Muscle layer of duodenum (tissue), 2 donors: Measurements from ENCODE around the gene ITSN1.
"Not testable (repeated sequence)": the region's sequence is repeated elsewhere in the genome, so short reads cannot be mapped to it uniquely, and the experiment has no call there.

ENCODE experiments used
- H3K27ac ChIP-seq: one replicate; pipeline ENCODE4 v1.7.0; 2013; ENCODE audit warnings: mild to moderate bottlenecking, low read length
- H3K27me3 ChIP-seq: one replicate; pipeline ENCODE4 v1.7.0; 2013; ENCODE audit warnings: low read depth, mild to moderate bottlenecking, control low read depth, low read length
- H3K36me3 ChIP-seq, 2 donors: one replicate each; pipeline ENCODE4 v1.7.0; 2013; ENCODE audit warnings: low read length in 2 of 2, control low read depth in 1 of 2, mild to moderate bottlenecking in 1 of 2; ENCODE audit not compliant: insufficient read depth in 2 of 2, control insufficient read depth in 1 of 2
- H3K4me1 ChIP-seq, 2 donors: one replicate each; pipeline ENCODE4 v1.7.0; 2013; ENCODE audit warnings: low read length in 2 of 2, mild to moderate bottlenecking in 2 of 2, control low read depth in 1 of 2, moderate library complexity in 1 of 2; ENCODE audit not compliant: insufficient read depth in 2 of 2, control insufficient read depth in 1 of 2
- H3K4me3 ChIP-seq, 2 donors: one replicate each; pipeline ENCODE4 v1.7.0; 2013; ENCODE audit warnings: low read length in 2 of 2, low read depth in 1 of 2, mild to moderate bottlenecking in 1 of 2
- H3K9me3 ChIP-seq, 2 donors: one replicate each; pipeline ENCODE4 v1.7.0; 2013; ENCODE audit warnings: low read length in 2 of 2, control low read depth in 1 of 2, mild to moderate bottlenecking in 1 of 2; ENCODE audit not compliant: control insufficient read depth in 1 of 2
- donor health status: healthy.

Gene ITSN1

DNA sequence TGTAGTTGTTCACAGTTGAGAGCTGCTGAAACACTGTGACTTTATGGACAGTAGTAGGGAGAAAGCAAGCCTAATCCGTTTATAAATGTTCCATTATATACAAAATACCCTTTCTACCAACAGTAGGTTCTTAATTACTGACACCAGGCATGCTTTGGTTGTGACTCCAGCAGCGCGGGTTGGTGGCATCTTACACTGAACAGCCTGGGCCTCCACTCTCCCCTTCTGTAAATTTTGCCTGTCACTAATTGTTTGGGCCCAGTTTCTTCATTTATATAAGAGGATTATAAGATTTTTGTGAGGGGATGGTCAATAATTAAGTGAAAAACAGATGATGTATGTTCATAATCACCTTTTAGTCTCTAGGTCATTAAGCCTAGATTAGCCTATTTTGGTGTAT lies 58.2 kb downstream of the ITSN1 start:
- H3K27ac ChIP-seq: no peak overlapping the region
- H3K4me1 ChIP-seq: peaks cover 0 to 4% of the 10 kb centered on the region in 2 donors
- H3K9me3 ChIP-seq: no peaks in the 10 kb centered on the region

DNA sequence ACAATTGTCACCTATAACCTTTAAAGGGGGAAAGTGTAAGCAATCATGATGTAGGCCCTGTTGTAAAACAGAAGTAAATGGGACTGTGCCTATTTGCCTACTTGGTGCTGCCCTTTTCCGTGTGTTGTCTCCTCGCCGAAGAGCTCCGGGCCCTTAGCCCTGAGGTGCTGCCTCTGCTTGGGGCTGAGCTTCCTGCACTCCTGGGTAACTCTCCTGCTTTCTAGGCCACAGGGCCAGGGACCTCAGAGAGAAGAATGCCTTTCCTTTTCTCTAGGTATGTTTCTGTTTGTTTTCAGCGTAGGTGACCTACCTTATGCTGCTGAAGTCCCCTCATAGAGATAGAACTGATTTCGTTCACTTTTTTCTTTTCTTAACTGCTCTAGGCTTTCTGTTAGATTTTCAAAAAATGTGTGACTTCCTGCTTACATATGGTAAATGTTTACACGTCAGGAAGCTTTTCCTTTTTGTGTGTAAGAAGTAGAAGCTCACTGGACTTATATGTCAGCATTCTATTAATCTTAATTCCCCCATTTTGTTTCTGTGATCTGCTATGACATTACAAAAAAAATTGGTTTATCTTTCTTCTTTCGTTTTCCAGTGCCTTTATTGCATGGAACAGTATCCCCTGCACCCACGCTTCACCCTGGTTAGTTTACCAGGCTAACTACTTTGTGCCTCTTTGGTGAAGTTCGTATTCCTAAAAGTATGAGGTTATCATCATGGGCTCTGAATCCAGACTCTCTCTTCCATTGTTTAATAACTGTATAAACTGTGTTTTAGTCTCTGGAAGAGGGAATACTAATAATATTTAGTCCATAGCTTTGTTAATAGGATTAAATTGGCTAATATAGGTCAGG lies 61.7 kb downstream of the ITSN1 start:
- no peak overlapping the region for H3K4me3 ChIP-seq
- no peaks in the 10 kb centered on the region for H3K36me3 ChIP-seq
- peaks cover 0 to 4% of the 10 kb centered on the region in 2 donors for H3K4me1 ChIP-seq
- H3K9me3 ChIP-seq: peaks cover 0 to 3% of the 10 kb centered on the region in 2 donors
- no peak overlapping the region for H3K27ac ChIP-seq
- H3K27me3 ChIP-seq: no peaks in the 10 kb centered on the region

More for the DNA sequence above, 58.2 kb downstream of the ITSN1 start:
- Histone ChIP-seq H3K4me3 (no peak overlapping the region), H3K36me3 (no peaks in the 10 kb centered on the region), H3K27me3 (no peaks in the 10 kb centered on the region)

DNA sequence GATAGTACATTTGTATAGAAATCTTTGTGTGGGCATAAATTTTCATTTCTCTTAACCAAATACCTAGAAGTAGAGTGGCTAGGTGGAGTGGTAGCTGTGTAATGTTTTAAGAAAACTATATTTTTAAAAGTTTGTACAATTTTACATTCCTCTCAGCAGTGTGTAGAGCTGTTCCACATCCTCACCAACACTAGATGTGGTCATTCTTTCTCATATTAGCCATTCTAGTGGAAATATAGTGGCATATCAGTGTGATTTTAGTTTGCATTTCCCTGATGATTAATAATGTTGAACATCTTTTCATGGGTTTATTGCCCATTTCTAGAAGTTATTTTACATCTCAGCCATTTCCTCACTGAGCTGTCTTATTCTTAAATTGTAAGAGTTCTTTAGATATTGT lies 65.5 kb downstream of the ITSN1 start:
- Histone ChIP-seq H3K4me1 (peaks cover 0 to 4% of the 10 kb centered on the region in 2 donors), H3K27ac (no peak overlapping the region), H3K4me3 (no peak overlapping the region), H3K27me3 (no peaks in the 10 kb centered on the region), H3K36me3 (no peaks in the 10 kb centered on the region), H3K9me3 (peaks cover 0 to 3% of the 10 kb centered on the region in 2 donors)

DNA sequence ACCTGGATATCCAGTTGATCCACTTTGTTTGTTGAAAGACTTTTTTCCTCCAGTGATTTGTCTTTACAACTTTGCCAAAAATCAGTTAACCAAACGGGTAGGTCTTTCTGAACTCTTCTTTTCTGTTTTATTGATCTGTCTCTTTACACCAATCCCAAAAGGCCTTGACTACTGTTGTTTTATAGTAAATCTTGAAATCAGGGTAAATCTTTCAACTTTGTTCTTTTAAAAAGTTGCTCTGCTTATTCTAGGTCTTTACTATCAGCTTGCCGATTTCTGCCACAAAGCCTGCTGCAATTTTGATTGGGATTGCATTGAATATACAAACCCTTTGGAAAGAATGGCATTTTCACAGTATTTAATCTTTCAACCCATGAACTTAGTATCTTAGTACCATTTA lies 66.6 kb downstream of the ITSN1 start:
- Histone ChIP-seq H3K4me3 (no peak overlapping the region), H3K4me1 (peaks cover 0 to 4% of the 10 kb centered on the region in 2 donors), H3K27ac (no peak overlapping the region), H3K27me3 (no peaks in the 10 kb centered on the region), H3K36me3 (no peaks in the 10 kb centered on the region), H3K9me3 (peaks cover 0 to 3% of the 10 kb centered on the region in 2 donors)

DNA sequence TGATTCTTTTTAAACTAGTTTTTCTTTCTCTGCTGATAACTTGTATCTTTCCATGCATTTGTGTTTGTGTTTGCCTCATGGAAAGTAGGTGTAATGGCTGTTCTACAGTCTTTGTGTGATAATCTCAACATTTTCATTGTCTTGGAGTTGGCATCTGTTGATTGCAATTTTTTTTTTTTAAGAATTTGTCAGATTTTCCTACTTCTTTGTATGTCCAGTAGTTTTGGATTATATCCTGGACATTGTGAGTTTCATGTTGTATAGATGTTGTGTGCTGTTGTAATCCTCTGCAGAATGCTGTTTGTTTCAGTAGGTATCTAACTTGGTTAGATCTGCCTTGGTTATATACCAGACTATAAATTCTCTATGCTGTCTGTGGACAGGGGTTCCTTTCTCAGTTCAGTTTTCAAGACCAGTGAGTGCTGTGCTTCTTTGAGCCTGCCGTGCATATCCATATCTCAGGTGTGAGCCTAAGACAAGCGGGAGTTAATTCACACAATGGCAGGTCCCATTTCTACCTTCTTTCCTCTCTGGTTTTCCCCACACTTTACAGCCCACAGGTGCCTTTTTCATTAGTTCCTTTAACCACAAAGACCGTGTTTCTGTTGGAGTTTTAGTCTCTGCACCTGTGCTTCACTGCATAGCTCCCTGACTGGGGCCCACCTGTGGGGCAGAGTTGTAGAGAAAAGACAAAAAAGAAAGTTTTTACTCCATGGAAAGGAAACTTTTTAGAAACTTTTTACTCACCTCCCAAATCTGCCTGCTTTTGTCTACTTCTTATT lies 69.9 kb downstream of the ITSN1 start:
- Histone ChIP-seq H3K27me3 (no peaks in the 10 kb centered on the region), H3K27ac (no peak overlapping the region)

DNA sequence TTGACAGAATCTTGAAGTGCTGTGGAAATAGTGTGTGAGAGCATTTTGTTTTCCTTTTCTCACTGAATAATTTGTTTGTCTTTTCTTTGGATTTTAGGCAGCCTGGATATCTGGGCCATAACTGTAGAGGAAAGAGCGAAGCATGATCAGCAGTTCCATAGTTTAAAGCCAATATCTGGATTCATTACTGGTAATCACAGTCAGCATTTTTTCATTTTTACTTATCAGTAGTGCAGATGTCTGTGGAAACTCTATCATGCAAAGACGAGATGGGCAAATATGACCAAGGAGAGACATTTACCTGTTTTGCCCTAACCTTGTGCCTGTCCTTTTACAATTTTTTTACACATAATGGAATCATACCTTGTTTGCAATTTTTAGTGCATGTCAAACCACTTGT lies 78.8 kb downstream of the ITSN1 start:
- H3K27me3 ChIP-seq: no peaks in the 10 kb centered on the region
- peaks cover 7 to 22% of the 10 kb centered on the region in 2 donors for H3K36me3 ChIP-seq
- no peak overlapping the region for H3K4me3 ChIP-seq
- no peaks in the 10 kb centered on the region for H3K9me3 ChIP-seq
- H3K27ac ChIP-seq: no peak overlapping the region
- H3K4me1 ChIP-seq: no peaks in the 10 kb centered on the region

More for the DNA sequence above, 69.9 kb downstream of the ITSN1 start:
- Histone ChIP-seq H3K36me3 (no peaks in the 10 kb centered on the region), H3K9me3 (peaks cover 0 to 3% of the 10 kb centered on the region in 2 donors), H3K4me3 (no peak overlapping the region), H3K4me1 (no peaks in the 10 kb centered on the region)

DNA sequence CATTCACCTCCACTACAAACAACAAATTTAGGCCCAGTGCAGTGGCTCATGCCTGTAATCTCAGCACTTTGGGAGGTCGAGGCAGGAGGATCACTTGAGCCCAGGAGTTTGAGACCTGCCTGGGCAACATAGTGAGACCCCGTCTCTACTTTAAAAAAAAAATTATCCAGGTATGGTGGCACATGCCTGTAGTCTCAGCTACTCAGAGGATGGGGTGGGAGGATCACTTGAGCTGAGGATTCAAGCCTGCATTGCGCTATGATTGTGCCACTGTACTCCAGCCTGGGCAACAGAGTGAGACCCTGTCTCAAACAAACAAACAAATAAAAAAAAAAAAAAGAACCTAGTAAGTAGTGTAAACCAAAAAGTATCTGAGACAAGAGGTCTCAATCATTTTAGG lies 86.8 kb downstream of the ITSN1 start:
- H3K4me3 ChIP-seq, H3K27me3 ChIP-seq, H3K4me1 ChIP-seq, H3K27ac ChIP-seq, H3K9me3 ChIP-seq: not testable (repeated sequence)
- peaks cover 0 to 10% of the 10 kb centered on the region in 2 donors for H3K36me3 ChIP-seq

DNA sequence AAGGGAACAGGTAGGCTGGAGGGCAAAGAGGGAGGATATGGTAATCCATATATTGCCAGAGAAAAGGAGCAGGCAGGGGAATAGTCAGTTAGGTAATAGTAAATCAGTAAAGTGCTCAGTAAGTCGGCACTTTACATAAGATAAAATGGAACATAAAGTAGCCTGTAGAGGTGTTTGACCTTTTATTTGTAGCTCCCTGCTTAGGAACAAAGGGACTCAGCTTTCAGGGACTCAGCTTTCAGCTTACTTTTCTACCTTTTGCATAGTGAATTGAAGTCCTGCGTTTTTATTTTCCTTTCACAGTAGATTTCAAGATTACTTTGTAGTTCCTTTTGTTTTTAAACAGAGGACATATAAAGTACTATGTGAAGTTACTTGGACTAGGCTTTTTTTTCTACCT lies 87.3 kb downstream of the ITSN1 start:
- Histone ChIP-seq H3K4me3 (no peak overlapping the region), H3K27ac (no peak overlapping the region), H3K4me1 (no peaks in the 10 kb centered on the region), H3K27me3 (no peaks in the 10 kb centered on the region), H3K36me3 (peaks cover 0 to 5% of the 10 kb centered on the region in 2 donors), H3K9me3 (no peaks in the 10 kb centered on the region)

DNA sequence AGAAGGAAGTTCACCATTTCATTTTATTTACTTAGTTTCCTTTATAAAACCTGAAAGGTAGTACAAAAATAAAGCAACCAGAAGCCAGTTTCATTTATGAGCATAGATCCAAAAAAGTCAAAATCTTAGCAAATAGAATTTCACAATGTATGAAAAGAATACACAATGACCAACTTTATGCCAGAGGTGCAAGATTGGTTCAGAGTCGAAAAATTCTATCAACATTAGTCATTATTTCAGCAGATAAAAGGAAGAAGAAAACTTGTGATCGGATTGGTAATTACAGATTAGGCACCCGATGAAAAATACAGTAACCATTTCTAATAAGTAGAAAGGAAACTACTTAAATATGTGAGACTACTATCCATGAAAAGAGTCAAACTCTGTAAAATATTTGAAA lies 89.1 kb downstream of the ITSN1 start:
- Histone ChIP-seq H3K4me1 (no peaks in the 10 kb centered on the region), H3K9me3 (no peaks in the 10 kb centered on the region), H3K27me3 (no peaks in the 10 kb centered on the region), H3K36me3 (peaks cover 0 to 4% of the 10 kb centered on the region in 2 donors), H3K27ac (no peak overlapping the region), H3K4me3 (no peak overlapping the region)

DNA sequence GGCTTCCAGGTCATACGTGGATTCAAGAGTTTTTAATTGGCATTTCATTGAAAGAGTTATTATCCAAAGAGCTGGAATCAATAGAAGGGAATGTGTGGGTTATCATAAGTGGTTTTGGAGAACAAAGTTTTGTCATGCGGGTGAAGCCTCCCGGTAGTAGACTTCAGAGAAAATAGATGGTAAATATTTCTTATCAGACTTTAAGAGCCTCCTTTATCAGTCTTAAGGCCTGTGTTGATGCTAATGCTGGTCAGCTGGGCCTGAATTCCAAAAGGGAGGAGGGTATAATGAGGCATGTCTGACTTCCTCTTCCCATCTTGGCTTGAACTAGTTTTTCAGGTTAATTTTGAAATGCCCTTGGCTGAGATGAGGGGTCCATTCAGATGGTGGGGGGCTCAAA lies 89.7 kb downstream of the ITSN1 start:
- H3K4me3 ChIP-seq: no peak overlapping the region
- no peaks in the 10 kb centered on the region for H3K4me1 ChIP-seq
- H3K27me3 ChIP-seq: no peaks in the 10 kb centered on the region
- H3K36me3 ChIP-seq: peaks cover 0 to 3% of the 10 kb centered on the region in 2 donors
- H3K9me3 ChIP-seq: no peaks in the 10 kb centered on the region
- no peak overlapping the region for H3K27ac ChIP-seq

DNA sequence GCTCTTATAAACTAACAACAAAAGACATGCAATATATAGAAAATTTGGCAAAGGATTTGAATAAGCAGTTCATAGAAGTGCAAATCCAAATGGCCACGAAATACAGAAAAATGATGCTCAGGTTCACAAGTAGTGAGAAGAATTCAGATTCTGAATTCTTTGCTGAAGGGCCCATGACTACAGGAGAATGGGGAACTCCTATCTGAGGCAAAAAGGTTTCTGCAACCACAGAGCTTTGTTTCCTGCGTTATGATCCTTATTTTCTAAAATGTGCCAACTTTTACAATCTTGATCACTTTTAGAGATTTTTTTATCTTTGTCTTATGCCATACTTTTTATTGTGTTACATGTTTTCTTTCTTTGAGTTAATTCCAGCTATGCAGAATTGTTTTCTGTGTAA lies 91.3 kb downstream of the ITSN1 start:
- no peaks in the 10 kb centered on the region for H3K4me1 ChIP-seq
- H3K27me3 ChIP-seq: no peaks in the 10 kb centered on the region
- H3K36me3 ChIP-seq: peaks cover 0 to 3% of the 10 kb centered on the region in 2 donors
- no peak overlapping the region for H3K4me3 ChIP-seq
- H3K9me3 ChIP-seq: no peaks in the 10 kb centered on the region
- H3K27ac ChIP-seq: no peak overlapping the region
